ENCODE data around the gene SLC22A23.

SLC22A23 gene

GRCh38 chr6:3457710-3458602, 1.1 kb upstream of the SLC22A23 start:
- TF ChIP-seq EZH2 (IDR thresholded peaks at IDR 0.05; ENCODE audit: borderline replicate concordance, low read depth, low read length, severe bottlenecking) (no peak), CTCF (IDR thresholded peaks at IDR 0.05; ENCODE audit: borderline replicate concordance, extremely low read depth, low read length, poor library complexity, severe bottlenecking) (no peak)
- ATAC-seq (ENCODE audit: insufficient read depth, low read depth), result no peak
- H3K9ac ChIP-seq (ENCODE audit: low read depth, low read length), result no peak overlapping the region
- H3K27ac ChIP-seq (ENCODE audit: low read length), result no peak overlapping the region
- H3K79me2 ChIP-seq (ENCODE audit: insufficient read depth, low read length), result no peaks in the 10 kb centered on the region
- DNase-seq, result no peak
- peaks cover 57% of the 10 kb centered on the region for H3K27me3 ChIP-seq (ENCODE audit: insufficient read depth, low read length, poor library complexity)
- H3K36me3 ChIP-seq (ENCODE audit: insufficient read depth, low read length), result no peaks in the 10 kb centered on the region
- peaks cover 8% of the 10 kb centered on the region; the same call in 1 of the 2 replicates for H3K4me1 ChIP-seq (ENCODE audit: insufficient read depth, low read length)
- H3K4me3 ChIP-seq (ENCODE audit: low read depth in 1 of 2, low read length in 2 of 2), result no peak overlapping the region
- no peak overlapping the region for H2AFZ ChIP-seq (ENCODE audit: low read depth, low read length)
- H3K4me2 ChIP-seq (ENCODE audit: insufficient read depth, low read length), result no peak overlapping the region
- H3K9me3 ChIP-seq (ENCODE audit: insufficient read depth, low read length, severe bottlenecking), result no peaks in the 10 kb centered on the region
- peaks cover 11% of the 10 kb centered on the region for H4K20me1 ChIP-seq (ENCODE audit: insufficient read depth, low read length)

- DNase-seq (no peak), ATAC-seq (ENCODE audit: insufficient read depth, low read depth) (peak; percentile 12; the same call in 1 of the 3 replicates)
- Histone ChIP-seq H3K9me3 (ENCODE audit: insufficient read depth, low read length, severe bottlenecking) (no peaks in the 10 kb centered on the region), H3K4me1 (ENCODE audit: insufficient read depth, low read length) (peaks cover 8% of the 10 kb centered on the region; the same call in 1 of the 2 replicates), H3K27me3 (ENCODE audit: insufficient read depth, low read length, poor library complexity) (peaks cover 59% of the 10 kb centered on the region), H3K4me2 (ENCODE audit: insufficient read depth, low read length) (peak overlapping the region; percentile 56), H2AFZ (ENCODE audit: low read depth, low read length) (no peak overlapping the region), H3K79me2 (ENCODE audit: insufficient read depth, low read length) (no peaks in the 10 kb centered on the region), H3K9ac (ENCODE audit: low read depth, low read length) (no peak overlapping the region), H3K4me3 (ENCODE audit: low read depth in 1 of 2, low read length in 2 of 2) (peak overlapping the region in 1 of 2 experiments; percentile 33; a peak in 1 of 4 replicates), H4K20me1 (ENCODE audit: insufficient read depth, low read length) (peaks cover 11% of the 10 kb centered on the region), H3K36me3 (ENCODE audit: insufficient read depth, low read length) (no peaks in the 10 kb centered on the region), H3K27ac (ENCODE audit: low read length) (no peak overlapping the region)
- TF ChIP-seq EZH2 (IDR thresholded peaks at IDR 0.05; ENCODE audit: borderline replicate concordance, low read depth, low read length, severe bottlenecking), result no peak
- TF ChIP-seq CTCF (IDR thresholded peaks at IDR 0.05; ENCODE audit: borderline replicate concordance, extremely low read depth, low read length, poor library complexity, severe bottlenecking), result no peak
Measured at GRCh38 chr6:3456395-3456897, 404 bp downstream of the SLC22A23 start.

GRCh38 chr6:3455569-3456394, 1.1 kb downstream of the SLC22A23 start:
- H3K79me2 ChIP-seq (ENCODE audit: insufficient read depth, low read length), result no peaks in the 10 kb centered on the region
- no peaks in the 10 kb centered on the region for H3K9me3 ChIP-seq (ENCODE audit: insufficient read depth, low read length, severe bottlenecking)
- TF ChIP-seq EZH2 (IDR thresholded peaks at IDR 0.05; ENCODE audit: borderline replicate concordance, low read depth, low read length, severe bottlenecking), result no peak
- no peak for TF ChIP-seq CTCF (IDR thresholded peaks at IDR 0.05; ENCODE audit: borderline replicate concordance, extremely low read depth, low read length, poor library complexity, severe bottlenecking)
- no peak for DNase-seq
- peak overlapping the region; percentile 51 for H3K4me2 ChIP-seq (ENCODE audit: insufficient read depth, low read length)
- no peaks in the 10 kb centered on the region for H3K36me3 ChIP-seq (ENCODE audit: insufficient read depth, low read length)
- H3K4me1 ChIP-seq (ENCODE audit: insufficient read depth, low read length), result peaks cover 8% of the 10 kb centered on the region; the same call in 1 of the 2 replicates
- no peak overlapping the region for H3K27ac ChIP-seq (ENCODE audit: low read length)
- peaks cover 11% of the 10 kb centered on the region for H4K20me1 ChIP-seq (ENCODE audit: insufficient read depth, low read length)
- no peak overlapping the region for H3K4me3 ChIP-seq (ENCODE audit: low read depth in 1 of 2, low read length in 2 of 2)
- H3K27me3 ChIP-seq (ENCODE audit: insufficient read depth, low read length, poor library complexity), result peaks cover 59% of the 10 kb centered on the region
- H2AFZ ChIP-seq (ENCODE audit: low read depth, low read length), result no peak overlapping the region
- H3K9ac ChIP-seq (ENCODE audit: low read depth, low read length), result no peak overlapping the region
- ATAC-seq (ENCODE audit: insufficient read depth, low read depth), result no peak

Measured in DND-41 (cell line).